ENCODE data around the gene DLG1.
A peak's percentile ranks its signal among the peaks of the same experiment; 100 is the strongest.

The DLG1 gene

GRCh38 chr3:197168063-197168462 is 130.3 kb downstream of the DLG1 start:
- H3K27me3 Mint-ChIP-seq, result no peaks in the 10 kb centered on the region
- intact Hi-C loops (cut with micrococcal nuclease), result no loop called here
- H3K4me3 Mint-ChIP-seq, result no peak overlapping the region
- H3K36me3 Mint-ChIP-seq (ENCODE audit: low read depth), result peaks cover 27% of the 10 kb centered on the region
- H3K27ac Mint-ChIP-seq, result no peak overlapping the region
- no peaks in the 10 kb centered on the region for H3K9me3 Mint-ChIP-seq
- H3K4me1 Mint-ChIP-seq (ENCODE audit: low read depth), result peaks cover 4% of the 10 kb centered on the region

GRCh38 chr3:197167549-197167948 is 130.9 kb downstream of the DLG1 start:
- intact Hi-C loops (cut with micrococcal nuclease), result no loop called here
- Mint-ChIP-seq H3K27me3 (no peaks in the 10 kb centered on the region), H3K4me1 (ENCODE audit: low read depth) (no peaks in the 10 kb centered on the region), H3K9me3 (no peaks in the 10 kb centered on the region), H3K27ac (no peak overlapping the region), H3K4me3 (no peak overlapping the region), H3K36me3 (ENCODE audit: low read depth) (peaks cover 29% of the 10 kb centered on the region)

GRCh38 chr3:197165890-197166289 is 132.5 kb downstream of the DLG1 start:
- H3K27me3 Mint-ChIP-seq, result no peaks in the 10 kb centered on the region
- peaks cover 28% of the 10 kb centered on the region for H3K36me3 Mint-ChIP-seq (ENCODE audit: low read depth)
- no peak overlapping the region for H3K27ac Mint-ChIP-seq
- no peaks in the 10 kb centered on the region for H3K4me1 Mint-ChIP-seq (ENCODE audit: low read depth)
- intact Hi-C loops (cut with micrococcal nuclease), result no loop called here
- H3K9me3 Mint-ChIP-seq, result no peaks in the 10 kb centered on the region
- no peak overlapping the region for H3K4me3 Mint-ChIP-seq

GRCh38 chr3:197155046-197155445 is 143.4 kb downstream of the DLG1 start:
- Mint-ChIP-seq H3K36me3 (ENCODE audit: low read depth) (peaks cover 50% of the 10 kb centered on the region), H3K9me3 (peaks cover 43% of the 10 kb centered on the region), H3K4me3 (no peak overlapping the region), H3K27ac (no peak overlapping the region), H3K4me1 (ENCODE audit: low read depth) (peaks cover 9% of the 10 kb centered on the region), H3K27me3 (no peaks in the 10 kb centered on the region)
- intact Hi-C loops (cut with micrococcal nuclease), result no loop called here

GRCh38 chr3:197151580-197151979 is 146.8 kb downstream of the DLG1 start:
- no peak overlapping the region for H3K27ac Mint-ChIP-seq
- H3K9me3 Mint-ChIP-seq, result peaks cover 25% of the 10 kb centered on the region
- H3K36me3 Mint-ChIP-seq (ENCODE audit: low read depth), result peaks cover 50% of the 10 kb centered on the region
- H3K4me3 Mint-ChIP-seq, result no peak overlapping the region
- intact Hi-C loops (cut with micrococcal nuclease), result no loop called here
- peaks cover 9% of the 10 kb centered on the region for H3K4me1 Mint-ChIP-seq (ENCODE audit: low read depth)
- no peaks in the 10 kb centered on the region for H3K27me3 Mint-ChIP-seq

- H3K4me1 Mint-ChIP-seq (ENCODE audit: low read depth), result peaks cover 15% of the 10 kb centered on the region
- peaks cover 36% of the 10 kb centered on the region for H3K36me3 Mint-ChIP-seq (ENCODE audit: low read depth)
- H3K9me3 Mint-ChIP-seq, result peaks cover 5% of the 10 kb centered on the region
- H3K27me3 Mint-ChIP-seq, result no peaks in the 10 kb centered on the region
- H3K27ac Mint-ChIP-seq, result no peak overlapping the region
- H3K4me3 Mint-ChIP-seq, result peak overlapping the region; percentile 9
- intact Hi-C loops (cut with micrococcal nuclease), result no loop called here
Measured at GRCh38 chr3:197149528-197149927, 148.9 kb downstream of the DLG1 start.

GRCh38 chr3:197144188-197144587 is 154.2 kb downstream of the DLG1 start:
- Mint-ChIP-seq H3K36me3 (ENCODE audit: low read depth) (peaks cover 46% of the 10 kb centered on the region), H3K9me3 (peaks cover 8% of the 10 kb centered on the region), H3K4me3 (no peak overlapping the region), H3K4me1 (ENCODE audit: low read depth) (peaks cover 17% of the 10 kb centered on the region), H3K27me3 (no peaks in the 10 kb centered on the region), H3K27ac (no peak overlapping the region)
- intact Hi-C loops (cut with micrococcal nuclease), result no loop called here

- Mint-ChIP-seq H3K9me3 (peaks cover 20% of the 10 kb centered on the region), H3K36me3 (ENCODE audit: low read depth) (peaks cover 56% of the 10 kb centered on the region), H3K27me3 (no peaks in the 10 kb centered on the region), H3K4me3 (no peak overlapping the region), H3K4me1 (ENCODE audit: low read depth) (peaks cover 18% of the 10 kb centered on the region), H3K27ac (no peak overlapping the region)
- intact Hi-C loops (cut with micrococcal nuclease), result no loop called here
Measured at GRCh38 chr3:197139586-197139985, 158.8 kb downstream of the DLG1 start.

- Mint-ChIP-seq H3K4me3 (peak overlapping the region; percentile 32), H3K27ac (peak overlapping the region; percentile 61), H3K36me3 (ENCODE audit: low read depth) (peaks cover 58% of the 10 kb centered on the region), H3K27me3 (no peaks in the 10 kb centered on the region), H3K4me1 (ENCODE audit: low read depth) (peaks cover 6% of the 10 kb centered on the region), H3K9me3 (peaks cover 12% of the 10 kb centered on the region)
- intact Hi-C loops (cut with micrococcal nuclease), result no loop called here
Measured at GRCh38 chr3:197137751-197138150, 160.7 kb downstream of the DLG1 start.

GRCh38 chr3:197136744-197137143 is 161.7 kb downstream of the DLG1 start:
- Mint-ChIP-seq H3K27me3 (no peaks in the 10 kb centered on the region), H3K36me3 (ENCODE audit: low read depth) (peaks cover 63% of the 10 kb centered on the region), H3K27ac (no peak overlapping the region), H3K9me3 (peaks cover 17% of the 10 kb centered on the region), H3K4me1 (ENCODE audit: low read depth) (peaks cover 6% of the 10 kb centered on the region), H3K4me3 (no peak overlapping the region)
- intact Hi-C loops (cut with micrococcal nuclease), result no loop called here

- H3K27ac Mint-ChIP-seq, result no peak overlapping the region
- H3K36me3 Mint-ChIP-seq (ENCODE audit: low read depth), result peaks cover 61% of the 10 kb centered on the region
- peaks cover 19% of the 10 kb centered on the region for H3K9me3 Mint-ChIP-seq
- no peak overlapping the region for H3K4me3 Mint-ChIP-seq
- H3K27me3 Mint-ChIP-seq, result no peaks in the 10 kb centered on the region
- intact Hi-C loops (cut with micrococcal nuclease), result no loop called here
- H3K4me1 Mint-ChIP-seq (ENCODE audit: low read depth), result peaks cover 6% of the 10 kb centered on the region
Measured at GRCh38 chr3:197135212-197135611, 163.2 kb downstream of the DLG1 start.

- H3K4me3 Mint-ChIP-seq, result no peak overlapping the region
Measured at GRCh38 chr3:197132916-197133530, 165.4 kb downstream of the DLG1 start.

GRCh38 chr3:197125636-197126035 is 172.8 kb downstream of the DLG1 start:
- Mint-ChIP-seq H3K27ac (no peak overlapping the region), H3K9me3 (no peaks in the 10 kb centered on the region), H3K36me3 (ENCODE audit: low read depth) (peaks cover 38% of the 10 kb centered on the region), H3K27me3 (no peaks in the 10 kb centered on the region), H3K4me3 (no peak overlapping the region), H3K4me1 (ENCODE audit: low read depth) (peaks cover 9% of the 10 kb centered on the region)
- intact Hi-C loops (cut with micrococcal nuclease), result no loop called here

More at GRCh38 chr3:197132916-197133530, 165.4 kb downstream of the DLG1 start:
- H3K9me3 Mint-ChIP-seq, result peaks cover 19% of the 10 kb centered on the region
- peaks cover 65% of the 10 kb centered on the region for H3K36me3 Mint-ChIP-seq (ENCODE audit: low read depth)
- intact Hi-C loops (cut with micrococcal nuclease), result no loop called here
- H3K27ac Mint-ChIP-seq, result no peak overlapping the region
- H3K4me1 Mint-ChIP-seq (ENCODE audit: low read depth), result peaks cover 6% of the 10 kb centered on the region
- no peaks in the 10 kb centered on the region for H3K27me3 Mint-ChIP-seq

GRCh38 chr3:197124713-197125112 is 173.7 kb downstream of the DLG1 start:
- Mint-ChIP-seq H3K27ac (no peak overlapping the region), H3K4me1 (ENCODE audit: low read depth) (peaks cover 9% of the 10 kb centered on the region), H3K36me3 (ENCODE audit: low read depth) (peaks cover 37% of the 10 kb centered on the region), H3K27me3 (no peaks in the 10 kb centered on the region), H3K9me3 (no peaks in the 10 kb centered on the region), H3K4me3 (no peak overlapping the region)
- intact Hi-C loops (cut with micrococcal nuclease), result no loop called here

GRCh38 chr3:197122394-197122793 is 176.0 kb downstream of the DLG1 start:
- Mint-ChIP-seq H3K27me3 (no peaks in the 10 kb centered on the region), H3K4me1 (ENCODE audit: low read depth) (peaks cover 9% of the 10 kb centered on the region), H3K4me3 (no peak overlapping the region), H3K27ac (no peak overlapping the region), H3K9me3 (no peaks in the 10 kb centered on the region), H3K36me3 (ENCODE audit: low read depth) (peaks cover 29% of the 10 kb centered on the region)
- intact Hi-C loops (cut with micrococcal nuclease), result no loop called here

Measured in dendritic cell treated with granulocyte-macrophage colony-stimulating factor and Interleukin-4, amounts not matched to agents 40 ng/mL and 50 ng/mL, for 4 days (primary cell).